CD4-positive, alpha-beta T cell treated with Interleukin-6 at 100 ng/mL for 8 hours (primary cell): Measurements from ENCODE around the gene DNAL1.
"Not testable (repeated sequence)": the region's sequence is repeated elsewhere in the genome, so short reads cannot be mapped to it uniquely, and the experiment has no call there.

Source experiments
- DNase-seq: peaks from one replicate; pipeline ENCODE4 v3.0.0-alpha.2; 2020; ENCODE audit warnings: mixed read lengths, low spot score

DNAL1 gene

DNA sequence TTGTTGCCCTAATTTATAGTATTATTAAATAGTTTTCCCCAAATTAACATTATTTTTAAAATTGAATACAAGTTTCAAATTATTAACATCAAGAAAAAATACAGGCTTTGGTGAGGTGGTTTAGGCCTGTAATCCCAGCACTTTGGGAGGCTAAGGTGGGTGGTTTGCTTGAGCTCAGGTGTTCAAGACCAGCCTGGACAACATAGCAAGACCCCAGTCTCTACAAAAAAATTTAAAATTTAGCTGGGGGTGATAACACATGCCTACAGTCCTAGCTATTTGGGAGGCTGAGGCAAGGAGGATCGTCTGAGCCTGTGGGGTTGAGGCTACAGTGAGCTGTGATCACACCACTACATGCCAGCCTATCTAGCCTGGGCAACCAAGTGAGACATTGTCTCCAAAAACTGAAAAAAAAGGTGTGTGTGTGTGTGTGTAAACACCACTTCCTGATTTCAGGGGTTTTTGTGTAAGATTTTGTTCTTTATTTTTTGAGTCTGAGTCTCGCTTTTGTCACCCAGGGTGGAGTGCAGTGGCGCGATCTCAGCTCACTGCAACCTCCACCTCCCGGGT, 3.9 kb upstream of the DNAL1 start:
- no peak for DNase-seq

DNA sequence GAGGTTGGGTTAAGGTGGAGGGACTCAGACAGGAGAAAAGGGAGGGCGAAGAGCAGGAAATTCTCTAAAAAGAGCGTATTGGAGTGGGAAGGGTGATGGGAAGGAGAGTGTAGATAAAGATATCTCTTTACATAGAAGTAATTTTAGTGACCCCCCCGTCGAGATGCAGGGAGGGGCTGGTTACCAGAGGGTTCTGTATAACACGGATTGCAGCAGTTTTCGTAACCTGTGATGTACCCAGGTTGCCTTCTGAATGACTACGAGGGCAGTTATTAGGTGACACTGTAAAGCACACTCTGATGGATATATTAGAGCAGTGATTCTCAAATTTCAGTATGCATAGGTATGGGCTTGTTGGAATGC, 443 bp downstream of the DNAL1 start:
- no peak for DNase-seq

DNA sequence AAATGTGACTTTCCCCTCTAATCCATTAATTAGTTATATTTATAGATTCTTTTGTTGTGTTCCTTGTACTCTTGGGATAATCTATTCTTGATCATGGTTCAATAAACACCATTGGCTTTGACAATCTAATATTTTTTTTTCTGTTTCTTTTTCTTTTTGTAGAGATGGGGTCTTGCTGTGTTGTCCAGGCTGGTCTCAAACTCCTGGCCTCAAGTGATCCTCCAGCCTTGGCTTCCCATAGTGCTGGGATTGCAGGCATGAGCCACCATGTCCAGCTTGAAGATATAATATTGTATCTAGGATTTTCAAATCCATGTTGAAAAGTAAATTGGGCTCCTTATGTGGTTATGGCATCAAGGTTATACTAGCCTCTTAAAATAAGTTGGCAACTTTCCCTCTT, 6.2 kb downstream of the DNAL1 start:
- DNase-seq, result no peak

DNA sequence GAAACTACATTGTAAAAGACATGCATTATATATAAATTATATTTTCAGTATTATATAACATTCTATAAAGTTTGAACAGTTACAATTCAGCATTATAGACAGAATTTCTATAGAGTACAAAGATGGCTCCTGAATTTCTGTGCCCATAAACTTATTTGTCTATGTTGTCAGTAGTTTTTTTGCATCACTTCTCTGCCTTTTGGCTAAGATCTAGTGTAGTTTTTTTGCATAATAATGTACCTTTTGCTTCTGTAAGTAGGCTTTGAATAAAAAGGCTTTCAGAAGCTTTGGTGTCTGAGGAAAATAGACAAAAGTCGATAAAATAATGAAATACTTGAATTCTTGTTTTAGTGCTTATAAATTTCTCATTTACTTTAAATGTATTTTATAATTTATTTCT, 11.1 kb downstream of the DNAL1 start:
- DNase-seq, result no peak

DNA sequence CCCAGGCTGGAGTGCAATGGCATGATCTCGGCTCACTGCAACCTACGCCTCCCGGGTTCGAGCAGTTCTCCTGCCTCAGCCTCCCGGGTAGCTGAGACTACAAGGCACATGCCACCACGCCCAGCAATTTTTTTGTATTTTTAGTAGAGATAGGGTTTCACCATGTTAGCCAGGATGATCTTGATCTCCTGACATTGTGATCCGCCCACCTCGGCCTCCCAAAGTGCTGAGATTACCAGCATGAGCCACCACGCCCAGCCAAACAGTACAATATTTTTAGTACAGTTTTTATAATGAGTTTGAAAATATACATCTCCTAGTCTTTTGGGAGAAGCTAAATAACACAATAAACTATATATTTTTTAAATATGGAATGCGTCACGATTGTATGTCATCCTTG, 14.4 kb downstream of the DNAL1 start:
- DNase-seq, result not testable (repeated sequence)

DNA sequence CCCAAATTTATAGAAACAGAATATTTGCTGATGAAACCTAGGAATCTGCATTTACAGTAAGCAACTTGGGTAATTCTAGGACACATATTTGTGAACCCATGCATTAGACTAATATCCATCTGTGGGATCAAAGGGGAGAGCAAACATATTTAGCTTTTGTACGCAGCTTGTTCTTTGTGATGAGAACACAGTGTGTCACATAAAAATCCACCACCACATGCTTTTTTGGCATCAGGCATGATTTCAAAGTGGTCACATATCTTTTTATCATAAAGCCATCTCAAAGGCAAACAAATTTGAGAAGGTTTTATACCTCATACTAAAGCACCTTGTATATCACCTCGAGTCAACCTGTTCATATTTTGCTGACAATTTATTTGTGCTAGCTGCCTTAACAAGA, 15.7 kb downstream of the DNAL1 start:
- no peak for DNase-seq

DNA sequence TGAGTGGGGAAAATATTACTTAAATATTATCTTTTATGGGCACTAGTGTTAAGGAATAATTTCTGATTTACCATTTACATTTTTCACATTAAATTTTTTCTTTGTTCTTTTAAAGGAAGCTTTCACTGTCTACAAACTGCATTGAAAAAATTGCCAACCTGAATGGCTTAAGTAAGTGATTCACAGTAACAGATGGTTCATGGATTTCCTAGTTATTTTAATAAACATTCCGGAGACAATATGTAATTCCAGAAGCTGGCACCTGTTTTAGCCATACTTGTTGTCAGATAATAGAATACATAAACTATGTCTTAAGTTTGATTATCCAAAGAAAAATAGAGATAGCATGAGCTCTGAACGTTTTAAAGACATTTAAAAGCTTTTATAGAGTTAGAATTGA, 17.1 kb downstream of the DNAL1 start:
- DNase-seq, result no peak

DNA sequence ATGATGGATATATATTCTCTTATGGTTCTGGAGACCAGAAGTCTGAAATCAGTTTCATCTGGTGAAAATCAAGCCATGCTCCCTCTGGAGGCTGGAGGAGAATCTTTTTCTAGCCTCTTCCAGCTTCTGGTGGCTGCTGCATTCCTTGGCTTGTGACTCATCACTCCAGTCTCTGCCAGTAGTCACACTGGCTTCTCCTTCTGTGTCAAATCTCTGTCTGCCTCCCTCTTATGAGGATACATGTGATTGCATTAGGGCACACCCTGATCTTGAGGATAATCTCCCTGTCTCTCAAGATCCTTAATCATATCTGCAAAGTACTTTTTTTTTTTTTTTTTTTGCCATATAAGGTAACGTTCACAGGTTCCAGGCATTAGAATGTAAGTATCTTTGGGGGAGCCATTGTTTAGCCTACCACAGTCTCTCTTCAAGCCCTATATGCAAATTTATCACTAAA, 17.7 kb downstream of the DNAL1 start:
- no peak for DNase-seq

DNA sequence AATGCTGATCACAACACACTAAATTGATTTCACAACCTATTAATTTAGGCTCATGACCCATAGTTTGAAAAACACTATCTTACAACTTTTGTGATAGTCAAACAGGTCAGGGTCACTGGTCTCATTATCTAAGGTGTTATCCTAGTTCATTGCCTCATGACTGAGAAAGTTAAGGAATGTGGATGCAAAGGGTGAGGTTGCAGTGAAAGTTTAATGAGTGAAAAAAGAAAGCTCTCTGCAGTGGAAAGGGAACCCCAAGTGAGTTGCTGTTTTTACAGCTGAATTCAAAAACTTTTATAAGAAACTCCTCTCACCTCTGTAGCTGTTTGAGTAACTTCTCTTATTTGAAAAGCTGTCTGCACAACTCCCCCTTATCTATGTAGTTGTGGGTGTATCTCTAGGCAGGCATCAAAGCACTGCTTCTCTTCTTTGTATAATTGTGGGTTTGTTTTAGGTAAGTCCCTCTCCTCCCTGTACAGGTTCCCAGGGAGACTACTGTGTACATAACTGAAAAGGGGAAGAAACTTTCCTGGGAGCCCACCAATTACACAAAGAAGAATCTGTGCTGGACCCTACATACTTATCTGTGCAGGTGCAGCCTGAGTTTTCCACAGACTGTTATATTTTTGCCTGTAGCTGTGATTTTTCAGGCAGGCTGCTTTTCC, 18.9 kb downstream of the DNAL1 start:
- no peak for DNase-seq

DNA sequence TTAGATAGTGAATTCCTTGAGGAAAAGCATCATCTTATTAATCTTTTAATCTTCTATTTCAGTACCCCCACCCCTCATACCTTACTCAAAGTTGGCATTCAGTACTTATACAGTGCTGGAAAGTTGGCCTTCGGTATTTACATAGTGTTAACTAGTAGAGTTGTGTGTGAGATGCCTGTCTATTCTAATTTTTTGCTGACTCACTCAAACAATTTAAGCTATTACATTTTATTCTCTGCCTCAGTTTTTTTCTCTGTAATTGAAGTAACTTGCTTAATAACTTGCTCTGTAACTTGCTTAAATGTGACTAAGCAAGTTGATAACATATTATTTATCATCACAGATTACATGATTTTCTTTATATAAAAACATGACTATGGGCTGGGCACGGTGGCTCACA, 20.3 kb downstream of the DNAL1 start:
- DNase-seq, result no peak

DNA sequence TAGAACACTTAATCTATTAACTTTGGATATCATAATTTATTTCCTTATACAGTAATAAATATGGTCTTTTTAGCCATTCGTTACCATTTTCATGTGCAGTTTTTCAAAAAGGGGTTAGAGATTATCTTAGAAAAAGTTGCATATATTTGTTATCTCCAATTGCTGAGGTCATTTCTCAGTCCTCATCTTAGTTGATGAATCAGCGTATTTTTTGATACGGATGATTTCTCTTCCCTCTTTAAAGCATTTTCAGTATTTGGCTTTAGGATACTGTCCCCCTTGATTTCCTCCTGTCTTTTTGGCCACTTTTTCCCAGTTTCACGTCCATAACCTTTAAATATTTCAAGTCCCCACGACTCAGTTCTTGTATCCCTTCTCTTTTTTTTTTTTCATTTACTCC, 21.8 kb downstream of the DNAL1 start:
- no peak for DNase-seq

DNA sequence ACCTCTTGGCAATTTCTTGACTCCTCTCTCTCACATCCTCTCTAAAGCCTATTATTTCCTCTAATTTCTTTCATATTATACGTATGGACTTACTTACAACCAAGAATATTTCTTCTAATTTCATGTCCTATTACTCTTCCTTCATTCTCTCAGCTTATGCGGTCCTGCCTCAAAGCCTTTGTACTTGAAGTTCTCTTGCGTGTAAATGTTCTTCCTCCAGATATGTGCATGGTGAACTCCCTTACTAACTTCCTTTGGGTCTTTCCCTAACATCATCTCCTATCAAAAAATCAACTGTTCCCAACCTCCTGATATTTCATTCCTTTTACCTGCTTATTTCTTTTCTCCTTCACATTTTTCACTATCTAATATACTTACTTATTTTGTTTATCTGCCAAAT, 23.1 kb downstream of the DNAL1 start:
- DNase-seq, result no peak

DNA sequence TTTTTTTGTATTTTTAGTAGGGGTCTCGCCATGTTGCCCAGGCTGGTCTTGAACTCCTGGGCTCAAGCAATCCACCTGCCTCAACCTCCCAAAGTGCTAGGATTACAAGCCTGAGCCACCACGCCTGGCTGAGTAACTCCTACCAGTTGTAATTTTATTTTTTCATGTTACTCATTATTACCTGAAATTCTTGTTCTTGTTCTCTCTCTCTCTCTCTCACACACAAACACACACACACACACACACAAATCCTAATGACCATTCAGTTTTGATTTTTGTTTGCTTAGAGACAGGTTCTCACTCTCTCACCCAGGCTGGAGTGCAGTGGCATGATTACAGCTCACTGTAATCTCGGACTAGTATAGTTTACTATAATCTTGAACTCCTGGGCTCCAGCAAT, 30.2 kb downstream of the DNAL1 start:
- DNase-seq, result no peak

DNA sequence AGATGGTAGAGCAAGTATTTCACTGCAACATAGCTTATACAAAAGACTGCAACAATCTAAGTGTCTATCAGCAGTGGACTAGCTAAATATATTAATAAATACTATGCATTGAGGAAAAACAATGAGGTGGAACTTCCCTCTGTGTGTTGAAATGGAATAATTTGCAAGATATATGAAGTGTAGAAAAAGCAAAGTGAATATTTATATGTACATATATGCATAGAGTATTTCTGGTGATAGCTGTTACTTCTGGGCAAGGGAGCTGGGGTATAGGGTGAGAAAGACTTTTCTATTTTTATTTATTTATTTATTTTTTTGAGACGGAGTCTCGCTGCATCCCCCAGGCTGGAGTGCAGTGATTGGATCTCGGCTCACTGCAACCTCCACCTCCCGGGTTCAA, 33.9 kb downstream of the DNAL1 start:
- DNase-seq, result no peak

DNA sequence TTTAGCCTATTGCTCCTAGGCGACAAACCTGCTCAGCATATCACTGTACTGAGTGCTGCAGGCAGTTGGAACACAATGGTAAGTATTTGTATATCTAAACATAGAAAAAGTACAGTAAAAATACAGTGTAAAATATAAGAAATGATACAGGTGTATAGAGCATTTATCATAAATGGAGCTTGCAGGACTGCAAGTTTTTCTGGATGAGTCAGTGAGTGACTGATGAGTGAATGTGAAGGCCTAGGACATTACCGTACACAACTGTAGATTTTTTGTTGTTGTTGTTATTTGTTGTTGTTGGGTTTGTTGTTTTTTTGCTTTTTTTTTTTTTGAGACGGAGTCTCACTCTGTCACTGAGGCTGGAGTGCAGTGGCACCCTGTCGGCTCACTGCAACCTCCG, 36.0 kb downstream of the DNAL1 start:
- DNase-seq, result no peak

DNA sequence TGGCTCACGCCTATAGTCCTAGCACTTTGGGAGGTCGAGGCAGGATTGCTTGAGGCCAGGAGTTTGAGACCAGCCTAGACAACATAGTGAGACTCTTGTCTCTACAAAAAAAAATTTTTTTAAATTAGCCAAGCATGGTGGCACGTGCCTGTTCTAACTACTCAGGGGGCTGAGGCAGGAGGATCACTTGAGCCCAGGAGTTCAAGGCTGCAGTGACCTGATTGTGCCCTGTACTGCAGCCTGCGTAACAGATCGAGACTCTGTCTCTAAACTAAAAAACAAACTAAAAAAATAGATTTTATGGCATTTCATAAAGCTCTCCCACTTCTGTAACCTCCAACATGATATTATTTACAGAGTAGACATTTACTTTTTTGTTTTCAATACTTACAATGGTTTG, 39.8 kb downstream of the DNAL1 start:
- no peak for DNase-seq

DNA sequence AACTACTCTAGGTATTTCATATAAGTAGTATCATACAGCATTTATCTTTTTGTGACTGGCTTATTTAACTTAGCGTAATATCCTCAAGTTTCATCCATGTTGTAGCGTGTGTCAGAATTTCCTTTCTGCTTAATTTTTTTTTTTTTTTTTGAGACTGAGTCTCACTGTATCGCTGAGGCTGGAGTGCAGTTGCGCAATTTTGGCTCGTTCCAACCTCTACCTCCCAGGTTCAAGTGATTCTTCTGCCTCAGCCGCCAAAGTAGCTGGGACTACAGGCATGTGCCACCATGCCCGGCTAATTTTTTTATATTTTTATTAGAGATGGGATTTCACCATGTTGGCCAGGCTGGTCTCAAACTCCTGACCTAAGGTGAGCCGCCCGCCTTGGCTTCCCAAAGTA, 40.5 kb downstream of the DNAL1 start:
- no peak for DNase-seq

DNA sequence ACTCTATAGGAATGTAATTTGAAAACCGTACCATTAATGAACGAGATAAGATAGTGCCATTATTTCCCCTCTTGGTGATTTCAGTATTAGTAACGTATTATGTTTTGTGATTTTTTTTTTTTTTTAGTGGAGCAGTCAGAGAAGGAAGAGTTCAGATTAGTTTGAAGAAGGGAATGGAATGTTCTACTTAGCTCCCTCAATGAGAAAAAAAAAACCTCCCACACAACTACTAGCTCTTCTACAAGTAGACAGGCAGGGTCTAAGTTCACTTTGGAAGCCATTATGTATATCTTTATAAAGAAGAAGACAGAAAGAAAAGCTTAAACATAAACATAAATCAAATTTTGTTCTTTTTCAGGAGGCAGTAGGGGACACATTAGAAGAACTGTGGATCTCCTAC, 42.1 kb downstream of the DNAL1 start:
- no peak for DNase-seq

DNA sequence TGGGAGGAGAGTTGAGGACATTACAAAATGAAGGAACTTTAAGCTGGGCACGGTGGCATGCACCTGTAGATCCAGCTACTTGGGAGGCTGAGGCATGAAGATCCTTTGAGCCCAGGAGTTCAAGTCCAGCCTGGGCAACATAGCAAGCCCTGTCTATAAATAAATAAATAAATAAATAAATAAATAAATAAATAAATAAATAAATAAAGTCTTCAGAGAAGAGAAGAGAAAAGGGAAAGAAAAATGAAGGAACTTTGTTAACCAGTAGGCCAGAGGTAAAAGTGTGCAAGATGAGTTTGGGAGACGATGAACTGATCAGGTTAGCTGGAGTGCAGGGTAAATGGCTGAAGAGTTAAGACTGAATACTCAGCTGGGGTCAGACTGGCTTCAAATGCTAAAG, 49.3 kb downstream of the DNAL1 start:
- no peak for DNase-seq

DNA sequence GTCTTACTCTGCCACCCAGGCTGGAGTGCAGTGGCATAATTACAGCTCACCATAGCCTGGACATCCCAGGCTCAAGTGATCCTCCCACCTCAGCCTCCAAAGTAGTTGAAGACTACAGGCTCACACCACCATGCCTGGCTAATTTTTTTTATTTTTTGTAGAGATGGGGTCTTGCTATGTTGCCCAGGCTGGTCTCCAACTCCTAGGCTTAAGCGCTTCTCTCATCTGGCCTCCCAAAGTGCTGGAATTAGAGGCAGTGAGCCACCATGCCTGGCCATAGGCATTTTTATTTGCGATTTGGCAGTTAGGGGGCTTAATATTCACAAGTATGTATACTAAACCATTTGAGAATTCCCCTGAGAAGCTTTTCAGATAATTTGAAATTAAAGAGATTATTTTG, 50.3 kb downstream of the DNAL1 start:
- DNase-seq, result no peak

DNA sequence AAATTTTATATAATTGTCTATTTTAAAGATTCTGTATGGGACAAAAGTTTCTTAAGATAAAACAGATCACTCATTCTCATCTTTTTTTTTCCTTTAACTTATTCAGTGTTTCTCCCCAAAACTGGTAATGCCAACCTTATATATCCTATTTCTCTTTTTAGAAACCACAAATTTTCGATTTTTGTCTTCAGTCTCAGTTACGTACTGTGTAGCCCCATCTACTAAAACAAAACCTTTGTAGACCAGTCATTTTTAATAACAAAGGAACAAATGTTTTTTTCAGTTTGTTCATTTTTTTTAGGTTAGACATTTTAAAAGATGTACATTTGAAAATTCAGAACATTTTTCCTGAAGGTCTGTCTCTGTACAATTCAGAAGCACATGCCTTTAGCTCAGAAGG, 51.2 kb downstream of the DNAL1 start:
- DNase-seq, result no peak

DNA sequence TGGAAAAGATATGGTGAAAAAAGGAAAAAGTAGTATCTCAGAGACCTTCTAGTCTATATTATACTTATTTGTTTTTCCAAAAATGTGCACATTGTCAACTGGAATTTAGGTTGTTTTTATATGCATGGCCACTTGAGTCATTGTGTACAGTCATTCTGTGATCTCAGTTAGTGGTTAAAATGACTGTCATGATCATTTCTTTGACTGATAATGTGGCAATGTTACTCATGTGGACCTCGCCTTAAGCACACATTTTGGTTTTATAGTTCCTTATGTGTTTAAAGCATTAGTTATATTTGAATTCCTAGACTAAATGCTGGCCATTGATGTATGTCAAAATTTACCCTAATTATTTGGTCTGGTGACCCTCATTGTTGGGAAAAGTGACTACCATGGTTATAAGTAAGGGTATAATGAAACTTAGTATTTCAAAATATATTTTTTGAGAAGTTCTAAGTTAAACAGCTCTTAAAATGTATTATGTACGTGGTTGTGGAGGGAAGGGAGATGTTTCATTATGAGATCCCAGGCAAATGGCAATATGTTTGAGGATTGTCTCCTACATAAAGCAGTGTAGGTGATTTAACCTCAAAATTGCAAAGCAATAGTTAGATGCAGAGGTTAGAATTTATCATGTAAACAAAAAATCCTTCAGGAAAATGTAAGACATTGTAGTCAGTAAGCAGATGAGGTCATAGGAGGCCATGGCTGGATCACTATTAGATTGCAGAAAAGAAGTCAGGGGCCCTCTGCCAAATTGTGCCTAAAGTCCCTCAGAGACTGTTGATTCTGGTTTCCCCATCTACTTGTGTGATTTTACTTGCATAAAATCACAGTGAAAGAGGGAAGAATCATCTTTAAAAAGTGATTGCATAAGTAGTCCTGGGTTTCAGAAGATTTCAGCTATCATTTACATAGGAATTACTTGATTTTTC, 51.9 kb downstream of the DNAL1 start:
- no peak for DNase-seq

DNA sequence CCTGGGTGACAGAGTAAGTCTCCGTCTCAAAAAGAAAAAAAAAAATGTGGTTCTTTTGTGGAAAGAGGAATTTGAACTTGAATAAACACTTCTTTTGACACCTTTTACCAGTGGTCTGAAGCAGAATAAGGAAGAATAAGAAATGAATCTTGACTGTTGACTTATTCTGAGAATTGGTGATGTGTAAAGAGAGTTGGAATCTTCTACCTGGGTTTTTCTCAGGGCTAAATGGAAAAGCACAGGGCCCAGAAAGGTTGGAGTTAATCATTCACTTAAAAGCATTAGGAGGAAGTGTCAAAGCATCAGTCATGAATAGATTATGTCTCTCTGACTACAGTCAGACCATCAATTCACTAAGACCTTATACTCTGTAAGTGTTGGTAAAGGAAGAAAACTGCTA, 55.5 kb downstream of the DNAL1 start:
- no peak for DNase-seq
